HG03378 (cell line): ENCODE data around the gene CUX1.
"Not testable (repeated sequence)": the region's sequence is repeated elsewhere in the genome, so short reads cannot be mapped to it uniquely, and the experiment has no call there.

Experiments
- ATAC-seq: cut with Tn5 transposase; IDR thresholded peaks from one replicate; pipeline ENCODE4 v1.9.1; 2021; ENCODE audit warnings: mild to moderate bottlenecking, moderate library complexity; ENCODE audit not compliant: unreplicated experiment

Gene CUX1

GRCh38 chr7:102318482-102318971 is 501.1 kb downstream of the CUX1 start:
- ATAC-seq: no peak

DNA sequence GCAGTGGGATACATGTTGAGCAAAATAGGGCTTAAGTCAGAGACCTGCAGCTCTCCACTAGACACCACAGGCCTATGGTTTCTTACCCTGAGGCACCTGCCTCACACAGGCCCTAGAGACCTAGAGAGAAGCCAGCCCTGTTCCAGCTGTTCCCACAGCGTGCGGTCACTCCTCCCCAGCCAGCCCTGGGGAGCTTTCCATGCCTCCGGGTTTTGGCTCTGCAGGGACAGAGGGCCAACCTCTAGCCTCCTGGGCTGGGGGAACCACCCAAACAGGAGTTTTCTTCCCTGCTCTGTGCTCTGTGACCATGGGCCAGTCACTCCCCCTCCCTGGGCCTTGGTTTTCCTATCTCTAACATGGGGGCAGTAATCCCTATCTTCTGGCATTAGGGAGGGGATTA is 502.2 kb downstream of the CUX1 start:
- ATAC-seq: no peak

GRCh38 chr7:102320181-102320580 is 502.8 kb downstream of the CUX1 start:
- no peak for ATAC-seq

DNA sequence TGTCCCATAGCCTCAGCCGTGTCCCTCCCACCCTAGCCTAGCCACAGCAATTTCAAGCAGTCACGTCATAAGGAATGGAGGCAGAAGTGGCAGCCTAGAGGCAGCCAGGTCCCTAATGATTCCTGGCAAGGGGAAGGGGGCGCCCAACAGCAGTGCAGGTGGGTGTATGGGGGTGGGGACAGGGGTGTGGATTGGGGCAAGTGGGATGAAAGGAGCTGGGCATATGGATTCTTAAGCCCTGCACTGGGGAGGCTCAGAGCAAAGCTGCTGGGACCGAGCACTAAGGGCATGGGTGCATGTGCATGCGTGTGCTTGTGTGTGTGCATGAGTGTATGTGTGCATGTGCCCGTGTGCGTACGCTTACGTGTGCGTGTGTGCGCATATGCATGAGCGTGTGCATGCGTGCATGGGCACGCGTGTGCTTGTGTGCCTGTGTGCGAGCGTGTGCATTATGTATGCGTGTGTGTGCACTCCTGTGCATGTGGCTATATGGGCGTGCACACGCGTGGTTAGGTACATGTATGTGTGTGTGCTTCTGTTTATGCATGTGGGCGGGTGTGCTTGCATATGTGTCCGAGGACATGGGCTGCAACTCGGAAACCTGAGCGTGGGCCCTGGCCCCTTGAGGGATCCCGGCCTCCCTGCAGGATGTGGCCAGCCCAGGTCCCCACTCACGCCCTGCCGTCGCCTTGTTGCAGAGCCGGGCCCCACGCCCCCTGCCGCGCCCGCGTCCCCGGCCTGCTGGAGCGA is 503.4 kb downstream of the CUX1 start:
- ATAC-seq: no peak

- no peak for ATAC-seq
These were observed 504.1 kb downstream of the CUX1 start for GRCh38 chr7:102321351-102322201.

GRCh38 chr7:102322202-102322715 is 504.8 kb downstream of the CUX1 start:
- ATAC-seq: no peak

DNA sequence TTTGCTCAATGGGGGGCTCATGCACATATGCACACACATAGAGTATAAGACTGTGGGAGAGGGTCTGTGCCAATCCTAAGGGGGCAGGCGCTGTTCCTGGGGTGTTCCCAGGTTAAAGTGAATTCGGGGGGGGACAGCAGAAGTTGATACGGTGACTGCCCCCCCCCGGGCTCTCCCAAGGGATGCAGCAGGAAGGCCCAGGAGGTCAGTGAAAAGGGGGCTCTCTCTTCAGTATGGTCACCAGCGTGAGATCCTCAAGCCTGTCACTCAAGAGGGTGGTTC is 506.4 kb downstream of the CUX1 start:
- ATAC-seq: no peak

DNA sequence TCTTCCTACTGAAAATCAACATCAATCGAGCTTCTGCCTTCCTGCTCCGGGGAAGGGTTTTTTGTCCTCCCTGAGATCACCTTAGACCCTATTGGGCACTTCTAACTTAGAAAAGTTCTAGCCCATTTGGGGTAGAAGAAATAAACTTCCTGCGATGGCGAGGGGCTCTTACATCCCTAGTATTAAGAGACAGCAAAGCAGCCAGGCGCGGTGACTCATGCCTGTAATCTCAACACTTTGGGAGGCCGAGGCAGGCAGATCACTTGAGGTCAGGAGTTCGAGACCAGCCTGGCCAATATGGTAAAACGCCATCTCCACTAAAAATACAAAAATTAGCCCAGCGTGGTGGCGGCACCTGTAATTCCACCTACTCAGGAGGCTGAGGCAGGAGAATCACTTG is 507.7 kb downstream of the CUX1 start:
- not testable (repeated sequence) for ATAC-seq

- ATAC-seq: no peak
These were observed 508.9 kb downstream of the CUX1 start for GRCh38 chr7:102326157-102326889.

- ATAC-seq: not testable (repeated sequence)
These were observed 509.8 kb downstream of the CUX1 start for GRCh38 chr7:102327183-102327582.

- not testable (repeated sequence) for ATAC-seq
These were observed 511.4 kb downstream of the CUX1 start for GRCh38 chr7:102328863-102329262.

DNA sequence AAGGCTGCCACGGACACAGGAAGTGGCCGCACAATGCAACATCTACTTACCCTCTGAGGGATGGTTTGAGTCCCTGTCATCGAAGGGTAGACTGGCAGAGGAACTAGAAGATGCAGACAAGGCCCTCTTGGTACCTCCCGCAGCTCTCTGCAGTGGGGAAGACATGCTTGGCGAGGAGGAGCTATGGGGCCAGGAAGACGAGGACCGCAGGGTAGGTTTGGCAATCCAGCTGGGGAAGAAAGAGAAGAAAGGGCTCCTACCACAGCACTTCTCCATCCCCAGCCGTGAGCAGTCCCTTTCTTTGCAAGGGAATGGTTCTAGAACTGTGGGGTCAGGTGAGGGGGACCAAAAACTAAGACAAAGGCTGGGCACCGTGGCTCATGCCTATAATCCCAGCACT is 511.9 kb downstream of the CUX1 start:
- not testable (repeated sequence) for ATAC-seq

DNA sequence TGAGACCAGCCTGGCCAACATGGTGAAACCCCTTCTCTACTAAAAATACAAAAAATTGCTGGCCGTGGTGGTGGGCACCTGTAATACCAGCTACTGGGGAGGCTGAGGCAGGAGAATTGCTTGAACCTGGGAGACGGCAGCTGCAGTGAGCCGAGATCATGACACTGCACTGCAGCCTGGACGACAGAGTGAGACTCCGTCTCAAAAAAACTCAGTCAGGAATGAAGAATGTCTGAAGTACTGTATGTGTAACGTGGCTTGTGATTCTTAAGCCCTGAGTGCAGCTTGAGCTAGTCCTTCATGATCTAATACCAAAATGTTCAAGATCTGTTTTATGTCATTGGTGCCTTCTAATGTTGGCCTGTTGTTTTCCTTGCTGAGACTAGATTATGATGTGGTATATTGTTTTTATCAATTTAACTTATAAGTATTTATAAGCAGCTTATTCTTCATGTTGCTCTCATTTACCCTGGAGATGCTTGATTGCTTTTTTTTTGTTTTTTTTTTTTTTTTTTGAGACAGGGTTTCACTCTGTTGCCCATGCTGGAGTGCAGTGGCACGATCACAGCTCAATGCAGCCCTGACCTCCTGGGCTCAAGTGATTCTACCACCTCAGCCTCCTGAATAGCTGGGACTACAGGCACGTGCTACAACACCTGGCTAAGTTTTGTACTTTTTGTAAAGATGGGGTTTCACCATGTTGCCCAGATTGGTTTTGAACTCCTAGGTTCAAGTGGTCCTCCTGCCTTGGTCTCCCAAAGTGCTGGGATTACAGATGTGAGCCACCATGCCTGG is 513.4 kb downstream of the CUX1 start:
- ATAC-seq: not testable (repeated sequence)
